ENCODE measurements around the gene OR6K3. TPM values are rescaled to one million over a fixed set of nuclear protein-coding genes. Genes with fewer than 3 reads are reported as not detected.

The OR6K3 gene
- total and polyA plus RNA-seq, 2 of the 8 experiments (the other 6 are each of a cell fraction or from before 2014, with no cell fraction given) = not detected

DNA sequence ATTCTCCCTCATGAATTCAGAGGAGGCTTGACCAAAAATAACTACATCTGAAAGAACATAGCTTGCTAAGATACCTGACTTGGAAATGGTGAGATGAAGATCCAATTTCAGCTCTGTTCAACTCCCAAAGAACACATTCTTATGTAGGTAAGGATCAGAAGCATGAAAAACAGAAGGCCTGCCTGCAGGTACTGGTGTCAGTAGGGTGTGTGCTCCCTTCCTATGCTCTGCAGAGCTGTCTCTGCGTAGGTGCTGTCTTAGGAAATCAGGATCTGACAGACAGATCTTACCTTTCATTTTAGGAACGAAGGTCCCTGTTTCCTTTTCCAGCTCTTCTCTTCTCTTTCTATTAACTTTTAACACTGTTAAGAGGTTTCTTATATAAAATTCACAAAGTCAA lies 14.4 kb downstream of the OR6K3 start:
- H3K27ac ChIP-seq (ENCODE audit: low read depth, low read length) = no peak overlapping the region
- no peaks in the 10 kb centered on the region for H3K23me2 ChIP-seq (ENCODE audit: low read depth, low read length)
- no peak overlapping the region for H2BK12ac ChIP-seq (ENCODE audit: low read depth, low read length)
- POLR2A ChIA-PET (ENCODE audit: partially characterized antibody) = no interaction called here
- H3K4ac ChIP-seq (replicated peaks; ENCODE audit: insufficient read length, low read depth, low read length) = no peak overlapping the region
- no peak overlapping the region for H4K5ac ChIP-seq (ENCODE audit: insufficient read length, low read depth, low read length)
- no peak overlapping the region for H4K8ac ChIP-seq (ENCODE audit: extremely low read depth, insufficient read depth, low read length)
- FAIRE-seq (no peak), DNase-seq (ENCODE audit: low read depth in 1 of 2, low spot score in 2 of 2) (no peak)
- H3K4me3 ChIP-seq (ENCODE audit: extremely low read depth in 1 of 4, insufficient read depth in 2 of 4, low read depth in 3 of 4, low read length in 4 of 4) = no peak overlapping the region
- WGBS, 2 experiments (ENCODE audit: extremely low coverage in 1 of 2, insufficient coverage in 1 of 2, insufficient read length in 1 of 2, insufficient replicate concordance in 2 of 2, low coverage in 1 of 2, low lambda C conversion rate in 2 of 2, missing lambda C conversion rate in 1 of 2) = 86% methylated on average over 2 of the region's 2 CpGs; no CpG with 5 or more reads in 1 of the 2 experiments
- H3K79me1 ChIP-seq (ENCODE audit: low read depth, low read length) = no peaks in the 10 kb centered on the region
- H2BK5ac ChIP-seq (ENCODE audit: low read depth, low read length) = no peak overlapping the region
- no peak overlapping the region for H3K4me2 ChIP-seq (ENCODE audit: insufficient read depth in 1 of 2, low read depth in 2 of 2, low read length in 2 of 2)
- H3K14ac ChIP-seq (ENCODE audit: insufficient read length) = no peak overlapping the region
- no peaks in the 10 kb centered on the region for H3K27me3 ChIP-seq (replicated peaks in 1 of 4; ENCODE audit: control insufficient read depth in 3 of 4, extremely low read depth in 1 of 4, insufficient read depth in 3 of 4, low read length in 3 of 4)
- no peak overlapping the region for H2BK20ac ChIP-seq (ENCODE audit: low read length)
- no peak overlapping the region for H3K18ac ChIP-seq (ENCODE audit: extremely low read depth, low read length)
- no peaks in the 10 kb centered on the region for H3K79me2 ChIP-seq (ENCODE audit: control insufficient read depth in 1 of 2, insufficient read depth in 2 of 2, low read length in 2 of 2)
- CTCF ChIA-PET (ENCODE audit: partially characterized antibody) = no interaction called here
- H3K9me3 ChIP-seq (ENCODE audit: insufficient read depth in 2 of 2, low read depth in 1 of 2, low read length in 1 of 2) = no peaks in the 10 kb centered on the region
- H2AFZ ChIP-seq (ENCODE audit: low read length) = no peak overlapping the region
- H2AK5ac ChIP-seq (ENCODE audit: low read depth, low read length) = no peak overlapping the region
- H4K20me1 ChIP-seq (replicated peaks in 1 of 2; ENCODE audit: control insufficient read depth in 1 of 2, insufficient read depth in 2 of 2, low read length in 2 of 2) = no peaks in the 10 kb centered on the region
- no peak for TF ChIP-seq CHD1 (IDR thresholded peaks at IDR 0.05; ENCODE audit: low read depth, low read length)
- no peak for TF ChIP-seq HDAC6 (IDR thresholded peaks at IDR 0.05; ENCODE audit: low read depth, low read length)
- H2BK120ac ChIP-seq (replicated peaks; ENCODE audit: low read depth, low read length) = no peak overlapping the region
- H3K9ac ChIP-seq (replicated peaks in 1 of 4; ENCODE audit: extremely low read depth in 1 of 4, low read depth in 3 of 4, low read length in 3 of 4) = no peak overlapping the region
- H3K56ac ChIP-seq (replicated peaks; ENCODE audit: insufficient read length, low read depth, low read length) = no peak overlapping the region
- no peaks in the 10 kb centered on the region for H3K36me3 ChIP-seq (ENCODE audit: control insufficient read depth in 2 of 4, insufficient read depth in 4 of 4, low read length in 3 of 4)
- no peak overlapping the region for H4K91ac ChIP-seq (replicated peaks; ENCODE audit: insufficient read length, low read length)
- no peak overlapping the region for H3K23ac ChIP-seq (ENCODE audit: insufficient read length)
- H2BK15ac ChIP-seq (ENCODE audit: low read length) = no peak overlapping the region
- no peaks in the 10 kb centered on the region for H3K4me1 ChIP-seq (replicated peaks in 1 of 4; ENCODE audit: control insufficient read depth in 3 of 4, insufficient read depth in 4 of 4, low read length in 3 of 4)
